ENCODE results near the gene SV2C.
"Not testable (repeated sequence)": the region's sequence is repeated elsewhere in the genome, so short reads cannot be mapped to it uniquely, and the experiment has no call there.

DNA sequence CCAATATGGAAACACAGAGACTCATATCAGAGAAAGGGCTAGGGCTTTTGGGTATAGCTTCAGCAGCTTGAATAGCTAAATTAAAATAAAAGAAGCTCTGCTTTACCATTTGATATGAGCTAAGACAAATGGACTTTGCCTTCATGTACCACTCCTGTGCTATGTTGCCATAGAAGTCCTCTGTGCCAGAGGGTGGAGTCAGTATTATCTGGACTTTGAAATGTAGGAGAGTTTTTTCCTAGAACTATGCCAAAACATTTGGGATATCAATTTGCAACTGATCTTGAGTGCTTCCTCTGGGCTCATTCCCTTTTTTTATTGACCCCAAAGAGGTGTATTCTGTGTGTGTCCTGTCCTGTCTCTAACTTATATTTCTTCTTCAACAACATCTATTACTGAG, 219.5 kb downstream of the SV2C start:
- not testable (repeated sequence) for TF ChIP-seq CTCF (conservative IDR thresholded peaks at IDR 0.05); ZFX (IDR thresholded peaks at IDR 0.05)
